Stimulated activated CD4-positive, alpha-beta T cell treated with anti-CD3 and anti-CD28 coated beads, TNF-alpha, amount 100 ng/mL, for 24 hours (primary cell): Measurements from ENCODE around the gene PHYHD1.

Experiments
- DNase-seq, 3 experiments: peaks; one replicate each; pipeline ENCODE4 v3.0.0-alpha.2; 2020; ENCODE audit warnings: low read depth in 3 of 3

PHYHD1 gene

GRCh38 chr9:128901379-128901778, 19.4 kb upstream of the PHYHD1 start:
- no peak for DNase-seq

DNA sequence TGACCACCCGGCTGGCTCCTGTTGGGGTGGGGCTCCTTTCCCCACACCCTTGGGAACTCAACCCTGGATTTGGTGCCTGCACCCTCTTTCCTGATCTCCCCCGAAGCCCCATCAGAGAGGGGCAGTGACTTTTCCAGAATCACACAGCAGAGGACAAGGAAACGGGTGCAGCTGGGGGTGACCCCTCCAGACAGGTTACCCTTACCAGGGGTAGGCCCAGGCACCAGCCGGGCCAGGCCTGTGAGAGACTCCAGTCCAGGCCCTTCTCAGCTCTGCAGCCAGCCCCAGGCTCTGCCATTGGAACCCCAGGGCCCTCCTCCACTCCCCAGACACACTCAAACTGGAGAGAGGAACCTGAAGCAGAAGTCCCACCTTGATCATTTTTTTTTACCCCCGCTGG, 19.0 kb upstream of the PHYHD1 start:
- DNase-seq = no peak

DNA sequence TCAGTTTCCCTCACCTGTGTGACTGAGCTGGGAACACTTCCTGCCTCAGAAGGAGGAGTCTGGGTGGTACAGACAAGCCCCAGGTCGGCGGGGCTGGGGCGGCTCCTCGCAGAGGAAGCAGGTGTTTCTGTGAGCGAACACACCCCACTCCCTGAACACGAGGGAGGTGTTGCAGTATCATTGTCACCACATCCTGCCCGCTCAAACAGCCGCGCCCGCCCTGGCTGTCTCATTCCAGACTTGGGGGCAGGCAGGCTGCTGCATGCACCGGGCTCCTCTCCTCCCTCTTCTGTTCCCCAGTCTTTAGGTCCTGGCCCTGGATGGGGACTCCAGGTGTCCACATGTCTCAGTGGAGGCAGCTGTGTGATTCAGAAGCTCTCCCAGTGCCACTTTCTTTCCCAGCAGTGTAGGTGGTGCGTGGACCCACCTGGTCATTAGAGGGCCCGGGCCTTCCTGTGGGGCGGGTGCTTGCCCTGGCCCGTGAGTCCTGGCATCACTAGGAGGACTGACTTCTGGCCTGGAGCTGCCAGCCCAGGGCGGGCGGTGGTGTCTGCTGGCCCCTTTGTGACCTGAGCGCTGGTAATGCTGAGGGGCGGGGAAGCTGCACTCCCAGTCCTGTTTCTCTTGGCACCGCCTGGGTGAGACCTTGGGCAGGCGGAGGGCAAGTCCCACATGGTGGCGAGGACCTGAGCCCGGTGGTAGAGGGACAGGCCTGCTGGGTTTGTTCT, 18.3 kb upstream of the PHYHD1 start:
- peak; percentile 59 to 86 (median 66) for DNase-seq

DNA sequence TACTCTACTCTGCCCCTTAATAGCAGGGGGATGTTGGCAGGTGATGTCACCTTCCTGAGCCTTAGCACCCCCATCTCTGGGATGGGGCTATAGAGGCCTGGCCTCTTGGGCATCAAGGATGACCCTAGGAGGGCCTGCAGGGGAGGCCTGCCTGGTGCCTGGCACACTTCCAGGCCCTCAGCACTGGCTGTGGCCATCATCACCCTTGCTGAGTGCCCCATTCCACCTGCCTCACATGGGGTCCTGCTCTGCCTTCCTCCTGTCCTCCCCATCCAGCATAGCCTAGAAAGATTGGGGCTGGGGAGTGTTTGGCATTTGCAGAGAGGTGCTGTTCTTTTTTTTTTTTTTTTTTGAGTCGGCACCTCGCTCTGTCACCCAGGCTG, 17.7 kb upstream of the PHYHD1 start:
- DNase-seq = no peak

DNA sequence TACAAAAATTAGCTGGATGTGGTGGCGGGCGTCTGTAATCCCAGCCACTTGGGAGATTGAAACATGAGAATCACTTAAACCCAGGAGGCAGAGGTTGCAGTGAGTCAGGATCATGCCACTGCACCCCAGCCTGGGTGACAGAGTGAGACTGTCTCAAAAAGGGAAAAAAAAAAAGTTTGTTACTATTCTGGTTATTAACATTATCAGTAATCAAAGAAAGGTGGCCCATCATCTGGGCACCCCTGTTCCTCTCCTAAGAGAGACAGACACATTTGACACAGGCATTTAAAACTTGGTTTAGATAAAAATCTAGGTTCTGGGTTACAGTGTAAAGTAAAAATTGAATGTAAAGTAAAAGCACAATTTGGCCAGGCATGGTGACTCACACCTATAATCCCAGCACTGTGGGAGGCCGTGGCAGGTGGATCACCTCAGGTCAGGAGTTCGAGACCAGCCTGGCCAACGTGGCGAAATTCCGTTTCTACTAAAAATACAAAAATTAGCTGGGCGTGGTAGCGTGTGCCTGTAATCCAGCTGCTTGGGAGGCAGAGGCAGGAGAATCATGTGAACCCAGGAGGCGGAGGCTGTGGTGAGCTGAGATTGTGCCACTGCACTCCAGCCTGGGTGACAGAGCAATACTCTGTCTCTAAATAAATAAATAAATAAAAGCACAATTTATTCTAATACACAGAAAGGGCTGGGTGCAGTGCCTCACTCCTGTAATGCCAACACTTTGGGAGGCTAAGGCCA, 16.7 kb upstream of the PHYHD1 start:
- DNase-seq = no peak

DNA sequence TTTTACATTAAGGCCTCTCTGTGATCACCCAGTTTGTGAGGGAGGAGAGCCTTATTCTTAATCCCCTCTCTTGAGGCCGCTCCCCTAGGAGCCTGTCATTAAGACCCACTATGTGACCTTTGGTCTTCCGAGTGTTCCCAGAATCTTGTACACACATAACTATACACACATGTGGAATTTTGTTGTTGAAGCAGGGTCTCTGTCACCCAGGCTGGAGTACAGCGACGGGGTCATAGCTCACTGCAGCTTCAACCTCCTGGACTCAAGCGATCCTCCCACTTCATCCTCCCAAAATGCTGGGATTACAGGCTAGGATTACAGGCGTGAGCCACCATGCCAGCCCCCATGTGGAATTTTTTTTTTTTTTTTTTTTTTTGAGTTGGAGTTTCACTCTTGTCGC, 14.8 kb upstream of the PHYHD1 start:
- no peak for DNase-seq

DNA sequence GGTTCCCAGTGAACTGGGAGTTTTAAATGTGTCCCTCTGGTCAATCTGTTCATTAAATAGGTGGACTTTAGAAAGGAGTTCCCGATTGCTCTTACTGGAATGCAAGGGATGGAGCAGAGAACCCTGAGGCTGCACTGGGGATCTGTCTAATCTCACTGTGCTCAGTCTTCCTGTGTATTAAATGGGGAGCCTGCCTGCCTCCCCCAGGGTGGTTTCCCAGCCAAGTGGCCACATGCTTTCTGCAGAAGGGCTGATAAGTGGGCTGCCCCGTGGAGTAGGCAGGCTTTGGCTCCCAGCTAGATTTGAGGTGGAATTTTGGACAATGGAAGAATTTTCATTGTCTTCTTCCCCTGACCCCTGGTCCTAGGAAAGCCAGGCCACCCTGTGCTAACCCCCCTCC, 14.0 kb upstream of the PHYHD1 start:
- no peak for DNase-seq

DNA sequence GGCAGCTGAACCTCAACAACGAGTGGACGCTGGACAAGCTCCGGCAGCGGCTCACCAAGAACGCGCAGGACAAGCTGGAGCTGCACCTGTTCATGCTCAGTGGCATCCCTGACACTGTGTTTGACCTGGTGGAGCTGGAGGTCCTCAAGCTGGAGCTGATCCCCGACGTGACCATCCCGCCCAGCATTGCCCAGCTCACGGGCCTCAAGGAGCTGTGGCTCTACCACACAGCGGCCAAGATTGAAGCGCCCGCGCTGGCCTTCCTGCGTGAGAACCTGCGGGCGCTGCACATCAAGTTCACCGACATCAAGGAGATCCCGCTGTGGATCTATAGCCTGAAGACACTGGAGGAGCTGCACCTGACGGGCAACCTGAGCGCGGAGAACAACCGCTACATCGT, 12.4 kb upstream of the PHYHD1 start:
- DNase-seq = no peak

- no peak for DNase-seq
Measured at GRCh38 chr9:128909859-128910258, 10.9 kb upstream of the PHYHD1 start.

- no peak for DNase-seq
Measured at GRCh38 chr9:128910906-128911305, 9.9 kb upstream of the PHYHD1 start.

GRCh38 chr9:128911529-128912035, 9.2 kb upstream of the PHYHD1 start:
- DNase-seq = no peak

GRCh38 chr9:128912270-128912853, 8.4 kb upstream of the PHYHD1 start:
- no peak for DNase-seq

DNA sequence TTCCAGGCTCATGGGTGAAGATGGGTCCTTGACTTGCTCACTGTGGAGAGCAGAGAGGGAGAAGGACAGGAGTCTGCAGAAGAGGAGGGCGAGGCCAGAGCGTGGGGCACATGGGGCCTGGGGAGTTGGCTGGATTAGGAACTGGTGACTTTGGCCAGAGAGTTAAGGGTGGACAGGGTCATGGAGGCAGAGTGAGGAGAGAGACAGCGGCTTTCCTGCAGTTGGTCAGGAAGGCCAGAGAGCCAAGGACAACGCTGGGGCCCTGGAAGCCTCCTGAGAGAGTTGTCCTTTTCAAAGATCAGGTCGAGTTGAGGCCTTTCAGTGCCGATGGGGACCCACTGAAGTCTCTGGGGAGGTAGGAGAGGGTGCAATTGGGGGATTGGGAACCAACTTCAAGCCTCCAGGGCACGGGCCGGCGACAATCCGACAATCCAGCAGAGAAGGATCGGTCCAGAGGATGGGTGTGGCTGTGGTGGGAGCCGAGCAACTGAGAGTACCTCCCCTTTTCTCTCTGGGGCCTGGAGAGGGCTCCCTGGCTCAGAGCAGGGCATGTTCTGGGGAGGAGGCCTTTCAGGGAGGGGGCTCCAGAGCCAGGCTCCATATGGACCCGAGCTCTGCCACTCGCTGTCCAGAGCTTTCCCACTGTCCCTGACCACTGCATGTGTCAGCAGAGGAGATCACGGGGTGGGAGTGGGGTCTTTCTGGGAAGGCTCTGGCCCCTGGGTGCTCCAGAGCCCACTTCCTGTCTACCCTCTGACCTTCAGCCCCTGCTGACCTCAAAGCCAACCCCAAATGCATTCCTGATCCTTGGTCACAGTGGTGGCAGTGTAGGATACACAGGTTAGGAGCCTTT, 7.5 kb upstream of the PHYHD1 start:
- DNase-seq = no peak

GRCh38 chr9:128913995-128914772, 6.6 kb upstream of the PHYHD1 start:
- no peak for DNase-seq

DNA sequence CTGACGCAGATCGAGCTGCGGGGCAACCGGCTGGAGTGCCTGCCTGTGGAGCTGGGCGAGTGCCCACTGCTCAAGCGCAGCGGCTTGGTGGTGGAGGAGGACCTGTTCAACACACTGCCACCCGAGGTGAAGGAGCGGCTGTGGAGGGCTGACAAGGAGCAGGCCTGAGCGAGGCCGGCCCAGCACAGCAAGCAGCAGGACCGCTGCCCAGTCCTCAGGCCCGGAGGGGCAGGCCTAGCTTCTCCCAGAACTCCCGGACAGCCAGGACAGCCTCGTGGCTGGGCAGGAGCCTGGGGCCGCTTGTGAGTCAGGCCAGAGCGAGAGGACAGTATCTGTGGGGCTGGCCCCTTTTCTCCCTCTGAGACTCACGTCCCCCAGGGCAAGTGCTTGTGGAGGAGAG, 4.6 kb upstream of the PHYHD1 start:
- DNase-seq = no peak

- DNase-seq = no peak
Measured at GRCh38 chr9:128916745-128917144, 4.0 kb upstream of the PHYHD1 start.

DNA sequence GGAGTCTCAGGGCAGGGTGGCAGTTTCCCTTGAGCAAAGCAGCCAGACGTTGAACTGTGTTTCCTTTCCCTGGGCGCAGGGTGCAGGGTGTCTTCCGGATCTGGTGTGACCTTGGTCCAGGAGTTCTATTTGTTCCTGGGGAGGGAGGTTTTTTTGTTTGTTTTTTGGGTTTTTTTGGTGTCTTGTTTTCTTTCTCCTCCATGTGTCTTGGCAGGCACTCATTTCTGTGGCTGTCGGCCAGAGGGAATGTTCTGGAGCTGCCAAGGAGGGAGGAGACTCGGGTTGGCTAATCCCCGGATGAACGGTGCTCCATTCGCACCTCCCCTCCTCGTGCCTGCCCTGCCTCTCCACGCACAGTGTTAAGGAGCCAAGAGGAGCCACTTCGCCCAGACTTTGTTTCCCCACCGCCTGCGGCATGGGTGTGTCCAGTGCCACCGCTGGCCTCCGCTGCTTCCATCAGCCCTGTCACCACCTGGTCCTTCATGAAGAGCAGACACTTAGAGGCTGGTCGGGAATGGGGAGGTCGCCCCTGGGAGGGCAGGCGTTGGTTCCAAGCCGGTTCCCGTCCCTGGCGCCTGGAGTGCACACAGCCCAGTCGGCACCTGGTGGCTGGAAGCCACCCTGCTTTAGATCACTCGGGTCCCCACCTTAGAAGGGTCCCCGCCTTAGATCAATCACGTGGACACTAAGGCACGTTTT, 3.5 kb upstream of the PHYHD1 start:
- no peak for DNase-seq

- DNase-seq = no peak
Measured at GRCh38 chr9:128918921-128919320, 1.9 kb upstream of the PHYHD1 start.

DNA sequence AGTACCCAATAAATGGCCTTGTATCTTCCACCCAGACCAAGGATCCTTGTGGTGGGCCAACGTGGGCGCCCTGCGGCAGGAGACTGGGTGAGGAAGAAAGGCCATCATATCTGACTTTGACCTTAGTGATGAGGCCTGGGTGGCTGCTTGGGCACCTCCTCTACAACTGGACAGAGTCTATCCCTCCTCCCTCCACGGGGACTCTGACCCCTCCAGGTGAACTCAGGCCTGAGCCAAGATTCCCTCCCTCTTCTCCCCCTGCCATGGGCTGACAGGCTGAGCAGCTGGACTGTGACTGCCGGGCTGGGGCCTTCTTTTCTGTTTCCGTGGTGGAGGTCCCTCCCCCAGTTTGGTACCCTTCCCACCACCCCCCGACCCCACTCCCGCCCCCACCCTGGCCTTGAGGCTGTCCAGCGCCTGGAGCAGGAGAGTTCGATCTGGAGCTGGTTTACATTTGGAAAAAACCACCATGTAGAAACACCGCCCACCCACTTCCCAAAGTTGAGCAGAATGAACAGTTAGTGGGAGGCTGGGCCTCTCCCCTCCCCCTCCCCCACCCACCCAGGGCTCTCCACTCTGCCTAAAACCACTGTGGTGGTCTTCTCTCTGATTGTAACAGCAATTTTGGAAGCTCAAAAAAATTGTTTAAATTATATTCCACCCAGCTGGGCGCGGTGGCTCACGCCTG, 1.2 kb upstream of the PHYHD1 start:
- DNase-seq = no peak
